A549 (cell line): ENCODE measurements around the gene GRIK4. TPM values are rescaled to one million over a fixed set of nuclear protein-coding genes. Genes with fewer than 3 reads are reported as not detected.

Source experiments
- ATAC-seq, 2 experiments: fragments of 200-7000 bp in 1 of 2; fragments of >200 bp in 1 of 2; cut with Nextera tagmentation in 1 of 2; cut with Tn5 transposase in 1 of 2; 3 replicates each; pipeline versions ENCODE4 v1.8.0 to v1.9.1; 2018 to 2020; ENCODE audit warnings: mild to moderate bottlenecking in 1 of 2, moderate library complexity in 1 of 2
- CTCF ChIA-PET: fragments of 300-600 bp; sonication (Branson Sonifier 250); formaldehyde crosslinking; extraction: SDS; loops from one replicate; lab custom pipeline; 2021; ENCODE audit warnings: antibody characterized with exemption, inconsistent platforms; lab: Yijun Ruan, JAX
- POLR2A ChIA-PET: fragments of 350-600 bp; formaldehyde crosslinking; extraction: SDS; loops from one replicate; lab custom pipeline; 2021; ENCODE audit warnings: antibody characterized with exemption, inconsistent platforms; lab: Yijun Ruan, JAX
- DNase-seq, 2 experiments: peaks; one replicate each; pipeline versions ENCODE4 v3.0.0 to v3.0.0-alpha.2; 2011 to 2016; ENCODE audit warnings: low read depth in 1 of 2, low spot score in 1 of 2
- FAIRE-seq: peaks from 2 replicates; lab custom pipeline; 2011; peaks lifted over from hg19 to GRCh38; lab: Jason Lieb, UNC
- H3K27ac ChIP-seq, 2 experiments: fragments of >200 bp; sonication (Bioruptor Twin); formaldehyde crosslinking; 3 replicates each; pipeline ENCODE4 v1.5.1; 2016 to 2017
- H3K4me1 ChIP-seq: fragments of >200 bp; sonication (Bioruptor Twin); formaldehyde crosslinking; 3 replicates; pipeline ENCODE4 v1.6.1; 2016
- H3K4me2 ChIP-seq: fragments of >200 bp; sonication (Bioruptor Twin); formaldehyde crosslinking; 3 replicates; pipeline ENCODE4 v1.6.1; 2016
- H3K4me3 ChIP-seq: fragments of >200 bp; sonication (Bioruptor Twin); formaldehyde crosslinking; 3 replicates; pipeline ENCODE4 v1.5.1; 2016
- H3K9me3 ChIP-seq: fragments of >200 bp; sonication (Bioruptor Twin); formaldehyde crosslinking; 3 replicates; pipeline ENCODE4 v1.6.1; 2016
- CBX8 ChIP-seq: fragments of 200-600 bp; sonication (generic); IDR thresholded peaks from 2 replicates; pipeline ENCODE4 v1.6.1; 2016
- CHD4 ChIP-seq: fragments of 200-600 bp; sonication (generic); IDR thresholded peaks from 2 replicates; pipeline ENCODE4 v1.6.1; 2016; ENCODE audit warnings: antibody characterized with exemption, mild to moderate bottlenecking, borderline replicate concordance
- E2F6 ChIP-seq: IDR thresholded peaks from 2 replicates; pipeline ENCODE4 v1.6.1; 2012; ENCODE audit warnings: low read depth, borderline replicate concordance
- EHF ChIP-seq: fragments of 250-450 bp; sonication (Bioruptor Pico); IDR thresholded peaks from 2 replicates; pipeline ENCODE4 v1.5.0; 2020; ENCODE audit warnings: mild to moderate bottlenecking
- EP300 ChIP-seq, 2 experiments: fragments of >200 bp; sonication (Bioruptor Twin); formaldehyde crosslinking; IDR thresholded peaks; 2 replicates in 1 of 2; 3 replicates in 1 of 2; pipeline ENCODE4 v1.6.1; 2016 to 2017
- ESRRA ChIP-seq: fragments of 150-350 bp; IDR thresholded peaks from 2 replicates; pipeline ENCODE4 v1.6.1; 2014; ENCODE audit warnings: mild to moderate bottlenecking, low read length, borderline replicate concordance
- FOSL2 ChIP-seq, 2 experiments: fragments of 450-650 bp in 1 of 2; fragments of >200 bp in 1 of 2; sonication (Bioruptor Twin) in 1 of 2; formaldehyde crosslinking; IDR thresholded peaks; 2 replicates each; pipeline versions ENCODE4 v1.5.0 to v1.6.1; 2016 to 2020; ENCODE audit warnings: mild to moderate bottlenecking in 1 of 2, moderate library complexity in 1 of 2
- FOXS1 ChIP-seq: fragments of 250-450 bp; sonication (Bioruptor Pico); IDR thresholded peaks from 2 replicates; pipeline ENCODE4 v1.5.0; 2020; ENCODE audit warnings: mild to moderate bottlenecking, moderate library complexity
- HDAC2 ChIP-seq: fragments of 200-600 bp; sonication (generic); IDR thresholded peaks from 2 replicates; pipeline ENCODE4 v1.6.1; 2016
- HMGXB4 ChIP-seq: fragments of 250-450 bp; sonication (Bioruptor Pico); IDR thresholded peaks from 2 replicates; pipeline ENCODE4 v1.5.0; 2021; ENCODE audit warnings: mild to moderate bottlenecking, moderate library complexity, borderline replicate concordance
- HOXA7 ChIP-seq: fragments of 250-450 bp; sonication (Bioruptor Pico); IDR thresholded peaks from 2 replicates; pipeline ENCODE4 v1.5.0; 2020; ENCODE audit warnings: mild to moderate bottlenecking, moderate library complexity
- HOXB13 ChIP-seq: fragments of 250-450 bp; sonication (Bioruptor Pico); IDR thresholded peaks from 2 replicates; pipeline ENCODE4 v1.5.0; 2020; ENCODE audit warnings: low read depth, mild to moderate bottlenecking, moderate library complexity
- HOXB5 ChIP-seq: fragments of 250-450 bp; sonication (Bioruptor Pico); IDR thresholded peaks from 2 replicates; pipeline ENCODE4 v1.5.0; 2020; ENCODE audit warnings: mild to moderate bottlenecking, moderate library complexity
- JUNB ChIP-seq: fragments of >200 bp; sonication (Bioruptor Twin); formaldehyde crosslinking; IDR thresholded peaks from 2 replicates; pipeline ENCODE4 v1.6.1; 2016
- KDM5A ChIP-seq: fragments of 200-600 bp; sonication (generic); IDR thresholded peaks from 2 replicates; pipeline ENCODE4 v1.6.1; 2016; ENCODE audit warnings: antibody characterized with exemption, mild to moderate bottlenecking
- MAFK ChIP-seq: fragments of 450-650 bp; IDR thresholded peaks from 2 replicates; pipeline ENCODE4 v1.6.1; 2014; ENCODE audit not compliant: partially characterized antibody
- MAZ ChIP-seq: fragments of 150-350 bp; IDR thresholded peaks from 2 replicates; pipeline ENCODE4 v1.6.1; 2014; ENCODE audit warnings: antibody characterized with exemption, low read depth, low read length, borderline replicate concordance
- NPAS2 ChIP-seq: fragments of 250-450 bp; sonication (Bioruptor Pico); IDR thresholded peaks from 2 replicates; pipeline ENCODE4 v1.8.0; 2022; ENCODE audit warnings: mild to moderate bottlenecking, moderate library complexity, borderline replicate concordance
- RAD21 ChIP-seq, 2 experiments: fragments of >200 bp in 1 of 2; sonication (Bioruptor Twin) in 1 of 2; formaldehyde crosslinking in 1 of 2; IDR thresholded peaks in 1 of 2; conservative IDR thresholded peaks in 1 of 2; 2 replicates in 1 of 2; 3 replicates in 1 of 2; pipeline ENCODE4 v1.6.1; 2012 to 2018; ENCODE audit warnings: inconsistent platforms in 1 of 2
- REST ChIP-seq: fragments of 200-600 bp; sonication (generic); IDR thresholded peaks from 2 replicates; pipeline ENCODE4 v1.6.1; 2016; ENCODE audit warnings: antibody characterized with exemption, mild to moderate bottlenecking, moderate library complexity
- RNF2 ChIP-seq: fragments of 200-600 bp; sonication (generic); IDR thresholded peaks from 2 replicates; pipeline ENCODE4 v1.6.1; 2016; ENCODE audit warnings: low read depth, mild to moderate bottlenecking, antibody characterized with exemption, moderate library complexity, borderline replicate concordance
- SMC3 ChIP-seq: fragments of >200 bp; sonication (Bioruptor Twin); formaldehyde crosslinking; IDR thresholded peaks from 3 replicates; pipeline ENCODE4 v1.6.1; 2018; ENCODE audit warnings: inconsistent platforms
- TFCP2L1 ChIP-seq: fragments of 250-450 bp; sonication (Bioruptor Pico); IDR thresholded peaks from 2 replicates; pipeline ENCODE4 v1.5.0; 2021; ENCODE audit warnings: mild to moderate bottlenecking
- TP53 ChIP-seq: fragments of 250-450 bp; sonication (Bioruptor Pico); IDR thresholded peaks from 2 replicates; pipeline ENCODE4 v1.5.0; 2021; ENCODE audit warnings: mild to moderate bottlenecking, moderate library complexity
- ZC3H11A ChIP-seq: fragments of 450-650 bp; IDR thresholded peaks from 2 replicates; pipeline ENCODE4 v1.6.1; 2014; ENCODE audit warnings: antibody characterized with exemption, mild to moderate bottlenecking
- ZFP36 ChIP-seq: fragments of 450-650 bp; IDR thresholded peaks from 2 replicates; pipeline ENCODE4 v1.6.1; 2014; ENCODE audit warnings: borderline replicate concordance; ENCODE audit not compliant: partially characterized antibody
- ZSCAN20 ChIP-seq: fragments of 250-450 bp; sonication (Bioruptor Pico); IDR thresholded peaks from 2 replicates; pipeline ENCODE4 v1.8.0; 2022; ENCODE audit warnings: mild to moderate bottlenecking, moderate library complexity
- WGBS: methylation state at CpG from one replicate; pipeline ENCODE4 v1.1.6; 2017; ENCODE audit errors: missing lambda C conversion rate; 5-methylcytosine and 5-hydroxymethylcytosine counted together
- polyA plus RNA-seq, 4 experiments: library from polyadenylated mRNA; depleted of rRNA in 3 of 4; stranded (reverse); fragments of >200 nt; fragmentation: RNase III in 1 of 4; extraction: RNeasy Plus Mini Kit Qiagen cat#74134 plus additional on column Dnase treatment in 1 of 4; gene quantifications; 2 replicates in 3 of 4; 3 replicates in 1 of 4; pipeline ENCODE4 v1.2.3, GENCODE V29; 2011 to 2017
- TF ChIP-seq, protein P1 (sequence below): fragments of >200 bp; sonication (Bioruptor Twin); formaldehyde crosslinking; IDR thresholded peaks from 3 replicates; pipeline ENCODE4 v1.5.1; 2016

The GRIK4 gene
- polyA plus RNA-seq, 2 of the 4 experiments (the other 2 are of a cell fraction): 0.01 TPM; not detected in 1

DNA sequence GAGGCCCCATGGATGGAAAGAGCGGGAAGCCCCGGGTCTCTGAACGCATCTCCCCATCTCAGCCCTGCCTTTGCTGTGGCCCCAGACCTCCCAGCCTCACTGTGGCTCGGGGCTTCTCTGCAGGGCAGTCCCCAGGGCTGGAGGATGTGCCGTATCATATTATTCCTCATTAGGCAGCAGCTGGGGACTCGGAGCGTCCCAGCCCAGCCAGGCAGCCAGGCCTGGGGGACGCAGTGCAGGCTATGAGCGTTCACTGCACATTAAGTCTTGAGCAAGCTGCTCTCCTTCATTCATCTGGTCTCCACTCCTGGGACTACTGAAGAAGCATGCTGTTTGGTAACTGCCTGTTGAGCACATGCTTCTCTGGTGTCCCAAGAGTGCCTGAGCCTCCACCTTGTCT is 285.6 kb downstream of the GRIK4 start:
- CTCF ChIA-PET: interaction anchor here (0.6 kb wide), 1 partner anchor 196 kb away, joined by 4 read pairs; no protein-coding TSS in a partner anchor

DNA sequence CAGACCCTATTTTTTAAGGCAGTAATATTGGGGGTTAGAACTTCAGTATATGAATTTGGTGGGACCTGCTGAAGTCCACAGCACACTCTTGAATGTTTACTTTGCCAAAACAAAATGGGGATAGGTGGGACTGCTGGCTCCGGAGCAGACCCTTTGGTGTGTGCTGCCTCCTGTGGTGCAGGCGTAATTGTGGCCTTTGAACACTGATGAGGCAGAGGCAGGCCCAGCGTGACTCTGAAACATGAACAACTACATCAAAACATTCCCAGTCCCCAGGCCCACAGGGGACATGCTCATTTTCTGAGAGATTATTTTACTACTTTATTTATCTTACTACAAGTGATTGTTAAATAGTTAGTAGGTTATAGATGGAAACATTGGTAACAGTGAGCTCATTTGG is 287.3 kb downstream of the GRIK4 start:
- POLR2A ChIA-PET: no interaction called here
- no peak for FAIRE-seq
- CTCF ChIA-PET: interaction anchor here (1.1 to 1.7 kb wide), 2 partner anchors 12 to 14 kb away, joined by 3 read pairs; no protein-coding TSS in a partner anchor

More for the DNA sequence above, 285.6 kb downstream of the GRIK4 start:
- Histone ChIP-seq H3K4me3 (no peak overlapping the region), H3K27ac (no peak overlapping the region), H3K9me3 (no peaks in the 10 kb centered on the region), H3K4me2 (no peak overlapping the region), H3K4me1 (no peaks in the 10 kb centered on the region)
- POLR2A ChIA-PET: no interaction called here
- TF ChIP-seq ESRRA: no peak
- TF ChIP-seq ZC3H11A: no peak
- TF ChIP-seq SMC3: no peak
- no peak for TF ChIP-seq CBX8
- TF ChIP-seq MAZ: no peak
- no peak for TF ChIP-seq TFCP2L1 (CRISPR knock-in tag)
- TF ChIP-seq HMGXB4: no peak
- no peak for TF ChIP-seq HDAC2
- TF ChIP-seq EP300 (IDR thresholded peaks at IDR 0.05): no peak
- no peak for TF ChIP-seq REST
- no peak for TF ChIP-seq EHF
- FAIRE-seq: no peak
- no peak for DNase-seq
- WGBS: 20% methylated on average over 5 of the region's 9 CpGs
- ATAC-seq: no peak

More for the DNA sequence above, 287.3 kb downstream of the GRIK4 start:
- H3K4me3 ChIP-seq: no peak overlapping the region
- 66% methylated on average over 3 of the region's 3 CpGs for WGBS
- no peak overlapping the region for H3K27ac ChIP-seq
- no peaks in the 10 kb centered on the region for H3K4me1 ChIP-seq
- ATAC-seq (no peak), DNase-seq (no peak)
- H3K4me2 ChIP-seq: no peak overlapping the region
- TF ChIP-seq HOXA7 (CRISPR knock-in tag) (no peak), FOSL2 (IDR thresholded peaks at IDR 0.05) (no peak), FOSL2 (CRISPR knock-in tag; IDR thresholded peaks at IDR 0.05) (no peak), KDM5A (no peak), JUNB (no peak), TP53 (no peak), ZSCAN20 (no peak), NPAS2 (CRISPR knock-in tag) (no peak), FOXS1 (CRISPR knock-in tag) (no peak), RNF2 (no peak), HOXB13 (CRISPR knock-in tag) (no peak), ZFP36 (no peak), MAFK (no peak), TFCP2L1 (CRISPR knock-in tag) (no peak), HOXB5 (CRISPR knock-in tag) (no peak), E2F6 (no peak), CHD4 (no peak), RAD21 (conservative IDR thresholded peaks at IDR 0.05 in 1 of 2, IDR thresholded peaks at IDR 0.05 in 1 of 2) (no peak)
- TF ChIP-seq, protein P1, sequence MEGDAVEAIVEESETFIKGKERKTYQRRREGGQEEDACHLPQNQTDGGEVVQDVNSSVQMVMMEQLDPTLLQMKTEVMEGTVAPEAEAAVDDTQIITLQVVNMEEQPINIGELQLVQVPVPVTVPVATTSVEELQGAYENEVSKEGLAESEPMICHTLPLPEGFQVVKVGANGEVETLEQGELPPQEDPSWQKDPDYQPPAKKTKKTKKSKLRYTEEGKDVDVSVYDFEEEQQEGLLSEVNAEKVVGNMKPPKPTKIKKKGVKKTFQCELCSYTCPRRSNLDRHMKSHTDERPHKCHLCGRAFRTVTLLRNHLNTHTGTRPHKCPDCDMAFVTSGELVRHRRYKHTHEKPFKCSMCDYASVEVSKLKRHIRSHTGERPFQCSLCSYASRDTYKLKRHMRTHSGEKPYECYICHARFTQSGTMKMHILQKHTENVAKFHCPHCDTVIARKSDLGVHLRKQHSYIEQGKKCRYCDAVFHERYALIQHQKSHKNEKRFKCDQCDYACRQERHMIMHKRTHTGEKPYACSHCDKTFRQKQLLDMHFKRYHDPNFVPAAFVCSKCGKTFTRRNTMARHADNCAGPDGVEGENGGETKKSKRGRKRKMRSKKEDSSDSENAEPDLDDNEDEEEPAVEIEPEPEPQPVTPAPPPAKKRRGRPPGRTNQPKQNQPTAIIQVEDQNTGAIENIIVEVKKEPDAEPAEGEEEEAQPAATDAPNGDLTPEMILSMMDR: no peak
- H3K9me3 ChIP-seq: no peaks in the 10 kb centered on the region
